Transverse colon (tissue), 4 donors: ENCODE measurements around the gene LRP1-AS.

Experiments
- EP300 ChIP-seq: sonication (generic); formaldehyde crosslinking; IDR thresholded peaks from one replicate; pipeline ENCODE4 v1.6.1; 2017; ENCODE audit warnings: antibody characterized with exemption, low read depth
- POLR2A ChIP-seq: fragments of 450-650 bp; IDR thresholded peaks from one replicate; pipeline ENCODE4 v1.6.1; 2016; ENCODE audit warnings: antibody characterized with exemption, mild to moderate bottlenecking, moderate library complexity
- POLR2AphosphoS5 ChIP-seq, 3 donors: sonication (generic); formaldehyde crosslinking; IDR thresholded peaks; one replicate each; pipeline ENCODE4 v1.6.1; 2016; ENCODE audit warnings: antibody characterized with exemption in 3 of 3
- TF ChIP-seq, protein P1 (sequence below), 5 experiments: fragments of 200-600 bp in 3 of 5; fragments of 450-650 bp in 2 of 5; sonication (generic) in 3 of 5; IDR thresholded peaks; 1 replicate in 2 of 5; 2 replicates in 3 of 5; pipeline ENCODE4 v1.5.1; 2016 to 2017; ENCODE audit warnings: antibody characterized with exemption in 5 of 5, inconsistent platforms in 3 of 5, mild to moderate bottlenecking in 2 of 5, moderate library complexity in 1 of 5

DNA sequence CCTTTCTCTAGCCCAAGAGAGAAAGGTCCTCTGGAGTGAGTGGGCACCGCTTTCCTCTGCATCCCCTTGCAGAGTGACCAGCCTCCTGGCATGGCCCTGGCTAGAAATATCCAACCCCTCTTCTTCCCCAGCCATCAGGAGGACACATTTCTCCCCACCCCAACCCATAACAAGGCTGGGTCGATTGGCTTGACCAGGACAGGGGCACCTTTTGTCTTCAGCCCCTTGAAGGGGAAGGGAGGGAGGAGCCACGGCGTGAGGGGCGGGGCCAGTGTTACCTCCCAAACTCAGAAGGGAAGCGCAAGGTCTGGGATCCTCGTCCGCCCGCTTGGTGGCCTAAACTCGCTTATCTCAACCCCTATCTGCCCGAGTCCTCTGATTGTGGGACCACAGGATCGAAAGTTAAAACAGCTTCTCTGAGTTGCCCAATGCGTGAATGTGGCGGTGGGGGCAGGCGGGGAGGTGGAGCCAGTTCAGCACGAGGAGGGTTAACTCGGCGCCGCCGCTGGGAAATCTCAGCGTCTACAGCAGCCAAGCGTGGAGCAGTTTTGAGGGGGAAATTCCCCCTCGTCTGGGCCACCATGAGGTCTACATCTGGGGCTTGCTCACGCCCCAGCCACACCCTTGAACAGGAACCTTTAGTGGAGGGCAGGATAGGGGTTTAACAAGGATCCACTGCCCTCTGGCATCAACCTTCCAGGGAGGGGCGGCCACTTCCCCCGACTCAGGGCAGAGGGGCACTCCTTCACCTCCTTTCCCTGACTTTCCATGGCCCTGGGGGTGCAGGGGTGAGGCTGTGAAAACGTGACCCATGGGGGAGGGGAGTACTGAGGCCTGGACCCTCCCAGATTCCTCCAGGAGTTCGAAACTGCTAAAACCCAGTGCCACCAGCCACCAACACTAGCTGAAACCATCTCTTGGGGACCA is 37.1 kb downstream of the LRP1-AS start:
- no peak for TF ChIP-seq POLR2A
- TF ChIP-seq, protein P1, sequence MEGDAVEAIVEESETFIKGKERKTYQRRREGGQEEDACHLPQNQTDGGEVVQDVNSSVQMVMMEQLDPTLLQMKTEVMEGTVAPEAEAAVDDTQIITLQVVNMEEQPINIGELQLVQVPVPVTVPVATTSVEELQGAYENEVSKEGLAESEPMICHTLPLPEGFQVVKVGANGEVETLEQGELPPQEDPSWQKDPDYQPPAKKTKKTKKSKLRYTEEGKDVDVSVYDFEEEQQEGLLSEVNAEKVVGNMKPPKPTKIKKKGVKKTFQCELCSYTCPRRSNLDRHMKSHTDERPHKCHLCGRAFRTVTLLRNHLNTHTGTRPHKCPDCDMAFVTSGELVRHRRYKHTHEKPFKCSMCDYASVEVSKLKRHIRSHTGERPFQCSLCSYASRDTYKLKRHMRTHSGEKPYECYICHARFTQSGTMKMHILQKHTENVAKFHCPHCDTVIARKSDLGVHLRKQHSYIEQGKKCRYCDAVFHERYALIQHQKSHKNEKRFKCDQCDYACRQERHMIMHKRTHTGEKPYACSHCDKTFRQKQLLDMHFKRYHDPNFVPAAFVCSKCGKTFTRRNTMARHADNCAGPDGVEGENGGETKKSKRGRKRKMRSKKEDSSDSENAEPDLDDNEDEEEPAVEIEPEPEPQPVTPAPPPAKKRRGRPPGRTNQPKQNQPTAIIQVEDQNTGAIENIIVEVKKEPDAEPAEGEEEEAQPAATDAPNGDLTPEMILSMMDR (IDR thresholded peaks at IDR 0.05), result no peak
- TF ChIP-seq POLR2AphosphoS5 (IDR thresholded peaks at IDR 0.05), result peak in 2 of 3 donors; percentile 34 to 62
- no peak for TF ChIP-seq EP300
